HG03025 (cell line): ENCODE measurements around the gene ESRRA.

Experiments used
- ATAC-seq: cut with Tn5 transposase; IDR thresholded peaks from one replicate; pipeline ENCODE4 v1.9.1; 2021; ENCODE audit warnings: mild to moderate bottlenecking, moderate library complexity; ENCODE audit not compliant: unreplicated experiment, low FRiP score

ESRRA gene

DNA sequence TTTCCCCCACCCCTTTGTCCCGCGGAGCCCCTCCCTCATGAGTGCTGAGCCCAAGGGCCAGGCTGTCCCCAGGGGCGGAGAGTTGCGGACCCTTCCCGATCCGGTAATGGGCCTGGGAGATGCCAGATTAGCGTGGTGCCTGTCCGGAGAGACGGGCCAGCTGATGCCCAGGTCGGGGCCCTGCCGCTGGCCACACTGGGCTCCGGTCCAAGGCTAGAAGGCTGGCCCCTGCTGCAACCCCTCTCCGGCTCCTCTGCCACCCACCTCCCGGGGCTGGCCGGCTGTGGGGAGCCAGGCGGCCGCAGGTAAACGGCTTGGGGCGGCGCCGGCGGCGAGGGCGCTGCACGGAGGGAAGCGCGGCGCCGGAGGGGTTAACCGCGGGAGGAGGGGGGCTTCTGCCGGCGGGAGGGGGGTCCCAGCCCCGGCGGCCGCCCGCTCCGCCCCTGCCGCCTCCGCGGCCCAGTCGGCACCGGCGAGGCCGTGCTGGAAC is 14.0 kb upstream of the ESRRA start, which contains the start of gene KCNK4:
KCNK4 (plus strand) TSS at position 41 of the 490 bp plus-strand sequence. CDS start 1,717 bp downstream, outside the sequence.
- ATAC-seq = no peak

- no peak for ATAC-seq
Observed at GRCh38 chr11:64291752-64292459, 13.4 kb upstream of the ESRRA start.

DNA sequence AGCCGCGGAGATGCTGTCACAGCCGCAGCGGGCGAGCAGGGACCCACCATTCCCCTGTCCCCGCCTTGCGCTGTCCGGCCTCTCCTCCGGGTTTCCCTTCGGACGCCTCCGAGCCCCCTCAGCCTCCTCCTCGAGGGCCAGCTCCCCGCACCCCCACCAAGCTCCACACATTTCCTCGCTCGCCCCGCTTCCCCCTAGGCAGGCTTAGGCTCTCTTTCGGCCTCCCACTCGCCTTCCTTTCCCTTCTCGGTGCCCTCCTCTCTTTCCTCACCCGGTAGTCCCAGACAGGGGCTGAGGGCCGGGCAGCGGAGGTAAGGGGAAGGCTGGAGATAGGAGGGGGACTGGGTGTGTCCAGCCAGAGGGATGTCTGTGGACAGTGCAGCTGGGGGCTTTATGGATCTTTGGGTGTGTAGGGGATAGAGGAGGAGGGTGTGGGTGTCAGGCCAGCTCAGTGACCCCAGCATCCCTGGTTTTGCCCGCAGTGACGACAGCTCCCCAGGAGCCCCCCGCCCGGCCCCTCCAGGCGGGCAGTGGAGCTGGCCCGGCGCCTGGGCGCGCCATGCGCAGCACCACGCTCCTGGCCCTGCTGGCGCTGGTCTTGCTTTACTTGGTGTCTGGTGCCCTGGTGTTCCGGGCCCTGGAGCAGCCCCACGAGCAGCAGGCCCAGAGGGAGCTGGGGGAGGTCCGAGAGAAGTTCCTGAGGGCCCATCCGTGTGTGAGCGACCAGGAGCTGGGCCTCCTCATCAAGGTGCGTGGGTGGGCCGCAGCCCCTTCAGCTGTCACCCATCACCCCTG is 12.7 kb upstream of the ESRRA start:
- no peak for ATAC-seq

GRCh38 chr11:64294774-64295173 is 10.6 kb upstream of the ESRRA start:
- no peak for ATAC-seq

DNA sequence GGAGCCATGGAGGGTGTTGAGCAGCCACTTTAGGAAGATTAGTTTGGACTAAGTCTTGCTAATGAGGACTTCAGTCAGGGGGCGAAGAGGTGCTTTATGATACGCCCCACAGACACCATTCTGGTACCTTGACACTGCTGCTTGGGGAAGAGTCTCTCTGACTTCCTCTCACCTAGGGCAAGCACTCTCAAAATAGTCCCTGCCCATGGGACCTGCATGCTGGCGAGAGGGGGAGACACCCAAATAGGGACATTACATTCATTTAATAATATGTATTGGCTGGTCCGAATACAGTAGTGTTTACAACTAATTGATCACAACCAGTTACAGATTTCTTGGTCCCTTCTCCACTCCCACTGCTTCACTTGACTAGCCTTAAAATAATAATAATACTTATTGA is 9.6 kb upstream of the ESRRA start:
- ATAC-seq = no peak

DNA sequence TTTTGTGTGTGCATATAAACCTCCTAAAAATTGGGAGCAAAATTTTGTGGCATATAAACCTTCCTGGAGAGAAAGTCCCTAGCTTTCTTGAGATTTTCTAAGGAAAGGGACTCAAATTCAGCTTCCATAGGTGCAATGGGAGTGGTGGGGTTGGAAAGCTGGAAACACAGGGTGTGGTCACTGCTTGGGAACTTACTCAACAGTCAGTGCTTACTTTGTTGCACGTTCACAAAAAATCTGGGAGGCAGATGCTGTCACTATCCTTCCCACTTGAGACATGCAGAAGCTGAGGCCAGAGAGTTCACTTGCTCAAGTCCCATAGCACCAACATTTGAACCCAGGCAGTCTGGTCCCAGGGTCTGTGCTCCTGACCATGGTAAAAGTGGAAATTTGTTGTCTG is 9.1 kb upstream of the ESRRA start:
- no peak for ATAC-seq

DNA sequence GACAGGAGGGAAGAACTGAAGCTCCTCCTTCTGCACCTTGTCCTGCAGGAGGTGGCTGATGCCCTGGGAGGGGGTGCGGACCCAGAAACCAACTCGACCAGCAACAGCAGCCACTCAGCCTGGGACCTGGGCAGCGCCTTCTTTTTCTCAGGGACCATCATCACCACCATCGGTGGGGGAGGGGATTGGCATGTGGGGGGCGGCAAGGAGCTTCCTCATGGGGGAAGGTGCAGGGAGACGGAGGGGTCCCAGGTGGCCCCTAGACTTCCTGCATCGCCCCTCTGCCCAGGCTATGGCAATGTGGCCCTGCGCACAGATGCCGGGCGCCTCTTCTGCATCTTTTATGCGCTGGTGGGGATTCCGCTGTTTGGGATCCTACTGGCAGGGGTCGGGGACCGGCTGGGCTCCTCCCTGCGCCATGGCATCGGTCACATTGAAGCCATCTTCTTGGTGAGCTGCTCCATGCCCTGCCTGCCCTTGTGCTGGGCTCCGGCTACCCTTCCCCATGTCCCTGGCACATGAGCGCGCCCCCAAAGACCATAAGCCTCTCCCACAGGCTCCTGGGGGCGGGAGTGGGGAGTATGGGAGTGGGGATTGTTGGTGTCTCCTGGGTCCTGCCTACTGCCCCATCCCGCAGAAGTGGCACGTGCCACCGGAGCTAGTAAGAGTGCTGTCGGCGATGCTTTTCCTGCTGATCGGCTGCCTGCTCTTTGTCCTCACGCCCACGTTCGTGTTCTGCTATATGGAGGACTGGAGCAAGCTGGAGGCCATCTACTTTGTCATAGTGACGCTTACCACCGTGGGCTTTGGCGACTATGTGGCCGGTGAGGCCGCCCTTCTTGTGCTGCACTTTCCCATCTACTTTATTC is 8.3 kb upstream of the ESRRA start:
- ATAC-seq = no peak

GRCh38 chr11:64297699-64298358 is 7.5 kb upstream of the ESRRA start:
- ATAC-seq = no peak

DNA sequence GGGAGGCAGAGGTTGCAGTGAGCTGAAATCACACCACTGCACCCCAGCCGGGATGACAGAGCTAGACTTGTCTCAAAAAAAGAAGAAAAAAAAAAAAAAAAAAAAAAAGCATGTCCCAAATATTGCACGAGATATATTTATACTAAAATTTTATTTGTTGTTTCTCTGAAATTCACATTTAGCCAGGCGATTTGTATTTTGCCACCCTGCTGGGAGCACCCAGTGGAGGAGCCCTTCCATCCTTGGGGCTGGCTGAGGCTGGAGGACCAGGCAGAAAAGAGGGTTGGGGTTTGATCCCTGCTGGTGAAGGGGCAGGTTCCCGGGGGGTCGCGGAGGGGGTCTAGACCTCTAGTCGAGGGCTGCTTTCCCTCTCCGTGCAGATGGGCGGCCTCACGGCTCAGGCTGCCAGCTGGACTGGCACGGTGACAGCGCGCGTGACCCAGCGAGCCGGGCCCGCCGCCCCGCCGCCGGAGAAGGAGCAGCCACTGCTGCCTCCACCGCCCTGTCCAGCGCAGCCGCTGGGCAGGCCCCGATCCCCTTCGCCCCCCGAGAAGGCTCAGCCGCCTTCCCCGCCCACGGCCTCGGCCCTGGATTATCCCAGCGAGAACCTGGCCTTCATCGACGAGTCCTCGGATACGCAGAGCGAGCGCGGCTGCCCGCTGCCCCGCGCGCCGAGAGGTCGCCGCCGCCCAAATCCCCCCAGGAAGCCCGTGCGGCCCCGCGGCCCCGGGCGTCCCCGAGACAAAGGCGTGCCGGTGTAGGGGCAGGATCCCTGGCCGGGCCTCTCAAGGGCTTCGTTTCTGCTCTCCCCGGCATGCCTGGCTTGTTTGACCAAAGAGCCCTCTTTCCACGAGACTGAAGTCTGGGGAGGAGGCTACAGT is 6.1 kb upstream of the ESRRA start:
- no peak for ATAC-seq

DNA sequence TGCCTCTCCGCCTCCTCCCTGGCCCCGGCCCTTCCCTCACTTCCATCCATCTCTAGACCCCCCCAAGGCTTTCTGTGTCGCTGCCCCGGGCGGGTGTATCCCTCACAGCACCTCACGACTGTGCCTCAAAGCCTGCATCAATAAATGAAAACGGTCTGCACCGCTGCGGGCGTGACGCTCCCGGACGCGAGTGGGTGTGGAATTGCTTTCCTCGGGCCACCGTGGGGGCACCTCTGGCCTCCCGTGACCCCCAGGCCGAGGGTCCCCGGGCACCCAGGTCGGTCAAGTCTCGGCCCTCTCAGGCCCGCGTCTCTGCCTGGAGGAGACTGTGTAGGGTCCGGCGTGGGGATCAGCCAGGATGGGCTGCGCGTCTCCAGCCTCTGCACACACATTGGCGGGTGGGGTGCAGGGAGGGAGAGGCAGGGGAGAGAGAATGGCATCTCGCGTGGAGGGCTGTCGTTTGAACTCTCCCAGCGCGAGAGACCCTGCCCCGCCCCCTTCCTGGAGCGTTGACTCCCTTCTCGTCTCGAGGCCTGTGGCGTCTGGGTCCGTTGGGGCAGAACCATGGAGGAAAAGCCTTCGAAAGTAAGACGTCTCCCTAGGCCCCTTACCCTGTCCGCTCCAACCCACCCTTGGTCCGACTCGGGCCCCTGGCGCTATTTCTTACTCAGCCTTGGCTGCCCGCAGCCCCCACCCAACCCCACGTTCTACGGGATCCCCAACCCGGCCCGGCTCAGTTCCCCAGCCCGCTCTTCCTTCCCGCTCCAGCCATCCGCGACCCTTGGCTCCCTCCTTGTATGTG is 5.3 kb upstream of the ESRRA start, which contains the start of gene CATSPERZ:
CATSPERZ (plus strand) TSS at position 512 of the 802 bp plus-strand sequence; CDS start at position 565, 53 bp downstream.
- no peak for ATAC-seq

GRCh38 chr11:64303109-64304031 is 2.0 kb upstream of the ESRRA start:
- no peak for ATAC-seq

DNA sequence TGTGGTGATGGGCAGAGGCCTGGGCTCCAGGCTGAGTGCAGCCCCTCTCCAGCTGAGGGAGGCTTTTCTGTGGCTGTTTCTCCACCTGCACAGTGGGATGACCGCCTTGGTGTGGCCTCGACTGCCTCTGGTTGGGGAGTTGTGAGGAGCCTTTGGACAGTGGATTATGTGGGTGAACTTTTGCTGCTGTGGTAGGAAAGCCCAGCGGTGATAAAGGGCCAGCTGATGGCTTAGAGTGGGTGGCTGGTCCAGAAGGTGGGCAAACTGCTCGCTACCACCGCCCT is 1.4 kb upstream of the ESRRA start:
- ATAC-seq = no peak

DNA sequence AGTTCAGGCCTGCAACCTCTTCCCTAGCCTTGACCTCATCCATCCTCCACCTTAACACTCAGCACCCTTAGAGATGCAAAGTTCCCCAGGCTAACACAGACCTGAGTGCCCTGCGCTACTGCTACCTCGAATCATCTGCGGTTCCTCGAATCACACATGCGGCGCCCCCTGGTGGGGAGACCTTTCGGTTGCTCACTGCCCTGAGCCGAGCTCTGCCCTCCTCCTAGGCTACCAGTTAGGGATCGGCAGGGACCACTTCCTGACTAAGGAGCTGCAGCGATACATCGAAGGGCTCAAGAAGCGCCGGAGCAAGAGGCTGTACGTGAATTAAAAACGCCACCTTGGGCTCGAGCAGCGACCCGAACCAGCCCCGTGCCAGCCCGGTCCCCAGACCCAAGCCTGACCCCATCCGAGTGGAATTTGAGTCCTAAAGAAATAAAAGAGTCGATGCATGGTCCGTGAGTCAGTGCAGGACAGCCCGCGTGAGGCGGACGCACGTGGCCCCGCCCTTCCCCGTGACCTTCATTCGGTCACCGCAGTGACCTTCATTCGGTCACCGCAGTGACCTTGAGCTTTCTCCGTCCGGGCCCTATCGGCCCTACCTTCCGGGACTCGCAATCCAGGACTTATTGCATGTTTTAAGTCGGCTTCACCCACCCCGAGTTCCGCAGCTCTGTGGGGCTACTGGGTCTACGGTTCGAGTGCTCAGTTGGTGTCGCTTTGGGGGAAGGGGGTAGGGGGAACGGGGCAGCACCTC is 830 bp upstream of the ESRRA start:
- peak; percentile 11 for ATAC-seq

DNA sequence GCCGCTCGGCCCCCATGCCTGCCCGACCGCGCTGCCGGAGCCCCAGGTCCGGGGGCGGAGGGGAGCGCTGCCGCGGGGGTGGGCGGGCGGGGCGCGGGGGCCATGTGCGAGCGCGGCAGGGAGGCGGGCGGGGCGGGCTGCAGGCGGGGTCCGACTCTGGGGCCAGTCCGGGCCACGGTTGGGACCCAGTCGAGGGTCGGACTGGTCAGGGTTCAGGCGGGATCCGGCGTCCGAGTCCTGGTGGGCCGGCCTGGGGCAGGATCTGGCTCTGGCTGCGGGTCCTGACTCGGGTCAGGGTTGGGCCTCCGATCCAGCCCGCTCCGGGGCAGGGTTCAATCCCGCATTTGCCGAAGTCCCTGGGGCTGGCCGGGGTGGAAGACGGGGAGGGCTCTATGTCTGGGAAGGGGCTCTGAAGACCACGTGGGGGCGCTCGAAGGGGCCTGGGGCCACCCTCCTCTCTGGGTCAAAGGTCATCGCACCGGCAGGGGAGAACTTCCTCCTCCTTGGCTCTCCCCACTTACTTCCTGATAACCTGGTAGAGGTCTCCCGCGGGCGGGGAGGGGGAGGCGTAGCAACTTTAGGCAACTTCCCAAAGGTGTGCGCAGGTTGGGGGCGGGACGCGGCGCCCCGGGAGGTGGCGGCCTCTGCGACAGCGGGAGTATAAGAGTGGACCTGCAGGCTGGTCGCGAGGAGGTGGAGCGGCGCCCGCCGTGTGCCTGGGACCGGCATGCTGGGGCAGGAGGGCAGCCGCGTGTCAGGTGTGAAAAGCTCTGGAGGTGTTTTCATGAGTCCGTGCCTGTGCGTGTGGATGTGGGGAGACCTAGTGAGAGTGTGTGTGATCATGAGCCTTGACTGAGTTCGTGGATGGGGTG is 603 bp downstream of the ESRRA start:
- peak; percentile 25 for ATAC-seq

DNA sequence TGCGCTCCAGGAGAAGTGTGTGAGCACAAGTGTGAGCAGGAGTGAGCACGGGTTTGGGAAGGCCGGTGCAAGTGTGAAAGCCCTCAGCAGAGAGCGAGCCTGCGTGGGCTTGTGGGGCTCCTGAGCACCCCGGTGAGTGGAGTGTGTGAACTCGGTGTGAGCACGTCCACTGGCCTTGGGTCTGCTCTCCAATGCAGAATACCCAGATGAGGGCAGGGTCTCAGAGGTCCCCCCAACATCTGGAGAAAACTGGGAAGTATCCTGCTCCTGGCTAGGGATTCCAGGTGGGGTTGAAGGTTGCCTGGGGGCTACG is 1.2 kb downstream of the ESRRA start:
- ATAC-seq = no peak
